K562 (cell line): ENCODE data around the gene UTP11. TPM values are rescaled to one million over a fixed set of nuclear protein-coding genes. Genes with fewer than 3 reads are reported as not detected.

Source experiments
- ATF4 ChIP-seq: fragments of 450-650 bp; formaldehyde crosslinking; IDR thresholded peaks from 2 replicates; pipeline ENCODE4 v1.4.0; 2022; ENCODE audit warnings: mild to moderate bottlenecking, moderate library complexity
- CHCHD3 ChIP-seq: fragments of 250-450 bp; sonication (Bioruptor Pico); IDR thresholded peaks from 2 replicates; pipeline ENCODE4 v2.1.2; 2022; ENCODE audit warnings: mild to moderate bottlenecking
- DNMT1 ChIP-seq: fragments of 450-650 bp; IDR thresholded peaks from 2 replicates; pipeline ENCODE4 v1.6.1; 2016; ENCODE audit warnings: antibody characterized with exemption, mild to moderate bottlenecking
- FOXJ3 ChIP-seq: sonication (generic); formaldehyde crosslinking; IDR thresholded peaks from 2 replicates; pipeline ENCODE4 v1.4.0; 2020; ENCODE audit warnings: mild to moderate bottlenecking, missing genetic modification reagents
- HNRNPK ChIP-seq: fragments of 200-400 bp; formaldehyde crosslinking; IDR thresholded peaks from one replicate; pipeline ENCODE4 v1.6.1; 2018; ENCODE audit warnings: mild to moderate bottlenecking, low read depth, low read length; ENCODE audit not compliant: poor library complexity, severe bottlenecking
- NR3C1 ChIP-seq: sonication (generic); formaldehyde crosslinking; IDR thresholded peaks from 2 replicates; pipeline ENCODE4 v1.8.1; 2022; ENCODE audit warnings: missing genetic modification reagents
- PRDM10 ChIP-seq: fragments of 450-650 bp; IDR thresholded peaks from 2 replicates; pipeline ENCODE4 v1.6.1; 2018; ENCODE audit not compliant: partially characterized antibody
- RFX5 ChIP-seq: IDR thresholded peaks from 2 replicates; pipeline ENCODE4 v1.6.1; 2011; ENCODE audit warnings: low read depth, mild to moderate bottlenecking, improper control_type of control experiment, low read length
- ZNF584 ChIP-seq: fragments of 200-800 bp; sonication (Bioruptor generic); IDR thresholded peaks from 2 replicates; pipeline ENCODE4 v1.6.1; 2016; ENCODE audit warnings: low read depth, mild to moderate bottlenecking, missing genetic modification characterization, missing compliant biosample characterization
- ZNF699 ChIP-seq: fragments of 250-450 bp; sonication (Bioruptor Pico); IDR thresholded peaks from 2 replicates; pipeline ENCODE4 v1.8.0; 2021; ENCODE audit warnings: mild to moderate bottlenecking, moderate library complexity; ENCODE audit not compliant: insufficient replicate concordance
- polyA plus RNA-seq, 8 experiments: library from polyadenylated mRNA; depleted of rRNA in 4 of 8; stranded (reverse) in 5 of 8; unstranded in 3 of 8; fragments of >200 nt; fragmentation: Nextera tagmentation in 2 of 8; fragmentation: Illumina TruSeq in 1 of 8; extraction: Ambion mirVana in 2 of 8; extraction: Trizol in 1 of 8; gene quantifications; 2 replicates each; pipeline versions ENCODE4 v1.2.1 to v1.2.3, GENCODE V29; 2011 to 2014; ENCODE audit warnings: inconsistent platforms in 1 of 8, missing spikeins in 1 of 8
- total RNA-seq, 7 experiments: library from RNA; depleted of rRNA in 6 of 7; stranded (reverse); fragments of >200 nt in 6 of 7; fragmentation: Illumina TruSeq in 2 of 7; extraction: Trizol in 2 of 7; gene quantifications; 2 replicates each; pipeline versions ENCODE4 v1.2.1 to v1.2.3, GENCODE V29; 2011 to 2021; ENCODE audit warnings: low replicate concordance in 1 of 7
- TF ChIP-seq, protein P1 (sequence below): sonication (generic); formaldehyde crosslinking; IDR thresholded peaks from 2 replicates; pipeline ENCODE4 v1.8.1; 2023; ENCODE audit warnings: mild to moderate bottlenecking, missing genetic modification reagents
- TF ChIP-seq, protein P2 (sequence below): sonication (generic); formaldehyde crosslinking; IDR thresholded peaks from 2 replicates; pipeline ENCODE4 v1.8.1; 2023; ENCODE audit warnings: missing genetic modification reagents, mild to moderate bottlenecking, borderline replicate concordance
- TF ChIP-seq, protein P3 (sequence below): IDR thresholded peaks from 3 replicates; pipeline ENCODE4 v1.6.1; 2011; ENCODE audit warnings: borderline replicate concordance, mild to moderate bottlenecking; ENCODE audit not compliant: insufficient read length, insufficient read depth

The UTP11 gene
- total and polyA plus RNA-seq, 9 of the 15 experiments (the other 6 are each of a cell fraction or from before 2014, with no cell fraction given) = 91.1 to 378 (median 221) TPM

DNA sequence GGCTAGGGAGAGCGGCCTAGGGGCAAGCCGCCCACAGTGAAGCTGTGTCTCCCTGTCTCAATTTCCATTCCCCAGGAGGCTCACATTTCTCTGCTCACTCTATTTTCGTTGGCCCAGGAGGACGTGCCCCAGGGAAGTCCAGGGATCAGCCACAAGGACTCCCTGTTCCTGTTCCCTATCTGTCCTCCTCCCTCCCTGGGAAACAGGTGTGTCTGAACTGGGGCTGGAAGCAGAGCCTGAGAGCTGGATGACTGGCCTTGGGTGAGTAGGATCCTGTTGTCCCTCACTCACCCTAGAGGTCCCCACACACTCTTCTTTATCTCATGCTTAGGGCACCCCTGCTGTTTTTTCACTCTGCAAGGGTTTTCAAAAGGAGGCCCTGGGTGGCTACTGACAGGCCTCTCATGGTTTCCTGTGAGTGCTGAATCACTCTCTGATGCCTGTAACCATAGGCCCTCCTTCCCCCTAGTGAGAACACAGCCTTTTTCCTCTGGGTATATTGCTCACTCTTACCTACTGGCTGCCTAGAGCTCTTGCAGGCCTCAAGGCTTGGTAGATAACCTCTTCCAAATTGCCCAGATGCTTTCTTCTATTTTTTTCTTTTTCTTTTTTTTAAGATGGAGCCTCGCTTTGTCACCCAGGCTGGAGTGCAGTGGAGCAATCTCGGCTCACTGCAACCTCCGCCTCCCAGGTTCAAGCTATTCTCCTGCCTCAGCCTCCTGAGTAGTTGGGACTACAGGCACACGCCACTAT is 3.3 kb upstream of the UTP11 start (continued):
- TF ChIP-seq PRDM10 (peak; percentile 68), HNRNPK (no peak), NR3C1 (CRISPR knock-in tag) (no peak), ZNF584 (CRISPR knock-in tag) (peak; percentile 83; the same call in 1 of the 2 replicates), ATF4 (CRISPR knock-in tag) (no peak), DNMT1 (no peak), RFX5 (no peak), FOXJ3 (CRISPR knock-in tag) (no peak), ZNF699 (CRISPR knock-in tag) (no peak), CHCHD3 (CRISPR knock-in tag) (no peak)
- TF ChIP-seq, protein P1, sequence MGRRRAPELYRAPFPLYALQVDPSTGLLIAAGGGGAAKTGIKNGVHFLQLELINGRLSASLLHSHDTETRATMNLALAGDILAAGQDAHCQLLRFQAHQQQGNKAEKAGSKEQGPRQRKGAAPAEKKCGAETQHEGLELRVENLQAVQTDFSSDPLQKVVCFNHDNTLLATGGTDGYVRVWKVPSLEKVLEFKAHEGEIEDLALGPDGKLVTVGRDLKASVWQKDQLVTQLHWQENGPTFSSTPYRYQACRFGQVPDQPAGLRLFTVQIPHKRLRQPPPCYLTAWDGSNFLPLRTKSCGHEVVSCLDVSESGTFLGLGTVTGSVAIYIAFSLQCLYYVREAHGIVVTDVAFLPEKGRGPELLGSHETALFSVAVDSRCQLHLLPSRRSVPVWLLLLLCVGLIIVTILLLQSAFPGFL (CRISPR knock-in tag) = no peak
- TF ChIP-seq, protein P2, sequence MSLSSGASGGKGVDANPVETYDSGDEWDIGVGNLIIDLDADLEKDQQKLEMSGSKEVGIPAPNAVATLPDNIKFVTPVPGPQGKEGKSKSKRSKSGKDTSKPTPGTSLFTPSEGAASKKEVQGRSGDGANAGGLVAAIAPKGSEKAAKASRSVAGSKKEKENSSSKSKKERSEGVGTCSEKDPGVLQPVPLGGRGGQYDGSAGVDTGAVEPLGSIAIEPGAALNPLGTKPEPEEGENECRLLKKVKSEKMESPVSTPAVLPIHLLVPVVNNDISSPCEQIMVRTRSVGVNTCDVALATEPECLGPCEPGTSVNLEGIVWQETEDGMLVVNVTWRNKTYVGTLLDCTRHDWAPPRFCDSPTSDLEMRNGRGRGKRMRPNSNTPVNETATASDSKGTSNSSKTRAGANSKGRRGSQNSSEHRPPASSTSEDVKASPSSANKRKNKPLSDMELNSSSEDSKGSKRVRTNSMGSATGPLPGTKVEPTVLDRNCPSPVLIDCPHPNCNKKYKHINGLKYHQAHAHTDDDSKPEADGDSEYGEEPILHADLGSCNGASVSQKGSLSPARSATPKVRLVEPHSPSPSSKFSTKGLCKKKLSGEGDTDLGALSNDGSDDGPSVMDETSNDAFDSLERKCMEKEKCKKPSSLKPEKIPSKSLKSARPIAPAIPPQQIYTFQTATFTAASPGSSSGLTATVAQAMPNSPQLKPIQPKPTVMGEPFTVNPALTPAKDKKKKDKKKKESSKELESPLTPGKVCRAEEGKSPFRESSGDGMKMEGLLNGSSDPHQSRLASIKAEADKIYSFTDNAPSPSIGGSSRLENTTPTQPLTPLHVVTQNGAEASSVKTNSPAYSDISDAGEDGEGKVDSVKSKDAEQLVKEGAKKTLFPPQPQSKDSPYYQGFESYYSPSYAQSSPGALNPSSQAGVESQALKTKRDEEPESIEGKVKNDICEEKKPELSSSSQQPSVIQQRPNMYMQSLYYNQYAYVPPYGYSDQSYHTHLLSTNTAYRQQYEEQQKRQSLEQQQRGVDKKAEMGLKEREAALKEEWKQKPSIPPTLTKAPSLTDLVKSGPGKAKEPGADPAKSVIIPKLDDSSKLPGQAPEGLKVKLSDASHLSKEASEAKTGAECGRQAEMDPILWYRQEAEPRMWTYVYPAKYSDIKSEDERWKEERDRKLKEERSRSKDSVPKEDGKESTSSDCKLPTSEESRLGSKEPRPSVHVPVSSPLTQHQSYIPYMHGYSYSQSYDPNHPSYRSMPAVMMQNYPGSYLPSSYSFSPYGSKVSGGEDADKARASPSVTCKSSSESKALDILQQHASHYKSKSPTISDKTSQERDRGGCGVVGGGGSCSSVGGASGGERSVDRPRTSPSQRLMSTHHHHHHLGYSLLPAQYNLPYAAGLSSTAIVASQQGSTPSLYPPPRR (CRISPR knock-in tag) = no peak
- TF ChIP-seq, protein P3, sequence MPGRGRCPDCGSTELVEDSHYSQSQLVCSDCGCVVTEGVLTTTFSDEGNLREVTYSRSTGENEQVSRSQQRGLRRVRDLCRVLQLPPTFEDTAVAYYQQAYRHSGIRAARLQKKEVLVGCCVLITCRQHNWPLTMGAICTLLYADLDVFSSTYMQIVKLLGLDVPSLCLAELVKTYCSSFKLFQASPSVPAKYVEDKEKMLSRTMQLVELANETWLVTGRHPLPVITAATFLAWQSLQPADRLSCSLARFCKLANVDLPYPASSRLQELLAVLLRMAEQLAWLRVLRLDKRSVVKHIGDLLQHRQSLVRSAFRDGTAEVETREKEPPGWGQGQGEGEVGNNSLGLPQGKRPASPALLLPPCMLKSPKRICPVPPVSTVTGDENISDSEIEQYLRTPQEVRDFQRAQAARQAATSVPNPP = no peak
